IMR-90 (cell line): Measurements from ENCODE around the gene CRAMP1. TPM values are rescaled to one million over a fixed set of nuclear protein-coding genes. Genes with fewer than 3 reads are reported as not detected.

Experiments used
- ATAC-seq: fragments of 200-7000 bp; cut with Tn5 transposase; 2 replicates; pipeline ENCODE4 v1.9.1; 2020; ENCODE audit warnings: low read depth, mild to moderate bottlenecking, moderate library complexity
- BruUV-seq: library from RNA; stranded (reverse); fragments of 400-500 nt; replicated peaks from 2 replicates; lab custom pipeline; 2021; lab: Mats Ljungman, UMichigan
- CTCF ChIA-PET: fragments of 300-600 bp; formaldehyde crosslinking; extraction: SDS; loops from one replicate; lab custom pipeline; 2021; ENCODE audit warnings: antibody characterized with exemption; lab: Yijun Ruan, JAX
- POLR2A ChIA-PET: fragments of 300-600 bp; sonication (Branson Sonifier 250); formaldehyde crosslinking; loops from one replicate; lab custom pipeline; 2022; ENCODE audit warnings: antibody characterized with exemption; ENCODE audit not compliant: unreplicated experiment; lab: Charles Lee
- DNase-seq: peaks from one replicate; pipeline ENCODE4 v3.0.0; 2013
- H2AFZ ChIP-seq: replicated peaks from 2 replicates; pipeline ENCODE3; 2013; ENCODE audit warnings: low read length, mild to moderate bottlenecking; ENCODE audit not compliant: poor library complexity
- H2AK5ac ChIP-seq: 2 replicates; pipeline ENCODE4 v1.6.1; 2013; ENCODE audit warnings: low read depth, low read length, inconsistent platforms
- H2AK9ac ChIP-seq: replicated peaks from 2 replicates; pipeline ENCODE3; 2013; ENCODE audit warnings: mild to moderate bottlenecking, low read depth, low read length, moderate library complexity; ENCODE audit not compliant: poor library complexity
- H2BK120ac ChIP-seq: 2 replicates; pipeline ENCODE4 v1.6.1; 2013; ENCODE audit warnings: low read depth, low read length, inconsistent platforms
- H2BK15ac ChIP-seq: 3 replicates; pipeline ENCODE4 v1.6.1; 2013; ENCODE audit warnings: low read depth, low read length, inconsistent platforms
- H2BK20ac ChIP-seq: 2 replicates; pipeline ENCODE4 v1.6.1; 2013; ENCODE audit warnings: low read depth, mild to moderate bottlenecking, inconsistent platforms, low read length, moderate library complexity
- H2BK5ac ChIP-seq: 2 replicates; pipeline ENCODE4 v1.6.1; 2013; ENCODE audit warnings: mild to moderate bottlenecking, low read depth, low read length, inconsistent platforms; ENCODE audit not compliant: poor library complexity, severe bottlenecking
- H3K14ac ChIP-seq: replicated peaks from 2 replicates; pipeline ENCODE4 v1.6.1; 2013; ENCODE audit warnings: low read depth, low read length, inconsistent platforms
- H3K18ac ChIP-seq: 2 replicates; pipeline ENCODE4 v1.6.1; 2013; ENCODE audit warnings: low read depth, low read length, control low read depth
- H3K23ac ChIP-seq: 2 replicates; pipeline ENCODE4 v1.6.1; 2013; ENCODE audit warnings: low read depth, low read length, inconsistent platforms
- H3K27ac ChIP-seq: 2 replicates; pipeline ENCODE4 v1.5.1; 2013; ENCODE audit warnings: mild to moderate bottlenecking, control low read depth, low read length; ENCODE audit not compliant: insufficient read depth
- H3K27me3 ChIP-seq: 2 replicates; pipeline ENCODE4 v1.6.1; 2013; ENCODE audit warnings: low read length; ENCODE audit not compliant: control insufficient read depth, insufficient read depth
- H3K36me3 ChIP-seq: 2 replicates; pipeline ENCODE4 v1.6.1; 2013; ENCODE audit warnings: low read length, mixed read lengths; ENCODE audit not compliant: control insufficient read depth, insufficient read depth
- H3K4ac ChIP-seq: 2 replicates; pipeline ENCODE4 v1.6.1; 2013; ENCODE audit warnings: low read depth, low read length, inconsistent platforms
- H3K4me1 ChIP-seq: 2 replicates; pipeline ENCODE4 v1.6.1; 2013; ENCODE audit warnings: low read length, mixed read lengths; ENCODE audit not compliant: control insufficient read depth, insufficient read depth
- H3K4me2 ChIP-seq: 2 replicates; pipeline ENCODE4 v1.6.1; 2013; ENCODE audit warnings: low read depth, mild to moderate bottlenecking, control low read depth, low read length, moderate library complexity
- H3K4me3 ChIP-seq: 2 replicates; pipeline ENCODE4 v1.5.1; 2013; ENCODE audit warnings: low read depth, mild to moderate bottlenecking, control low read depth, low read length, moderate library complexity; ENCODE audit not compliant: insufficient read depth
- H3K56ac ChIP-seq: 2 replicates; pipeline ENCODE4 v1.6.1; 2013; ENCODE audit warnings: low read length, inconsistent platforms; ENCODE audit not compliant: insufficient read depth; ENCODE audit errors: extremely low read depth
- H3K79me1 ChIP-seq, 2 experiments: 2 replicates each; pipeline ENCODE4 v1.6.1; 2013; ENCODE audit warnings: low read length in 2 of 2, inconsistent platforms in 1 of 2, low read depth in 1 of 2
- H3K9ac ChIP-seq: 2 replicates; pipeline ENCODE4 v1.6.1; 2013; ENCODE audit warnings: low read depth, low read length, control low read depth
- H3K9me1 ChIP-seq: 2 replicates; pipeline ENCODE4 v1.6.1; 2013; ENCODE audit warnings: low read length, inconsistent platforms; ENCODE audit not compliant: insufficient read depth
- H3K9me3 ChIP-seq: 2 replicates; pipeline ENCODE4 v1.6.1; 2013; ENCODE audit warnings: low read length; ENCODE audit not compliant: control insufficient read depth, insufficient read depth
- H4K20me1 ChIP-seq: 2 replicates; pipeline ENCODE4 v1.6.1; 2013; ENCODE audit warnings: low read length, inconsistent platforms; ENCODE audit not compliant: insufficient read depth
- H4K5ac ChIP-seq: 2 replicates; pipeline ENCODE4 v1.6.1; 2013; ENCODE audit warnings: mild to moderate bottlenecking, low read depth, low read length, control low read depth
- H4K8ac ChIP-seq, 2 experiments: 2 replicates each; pipeline ENCODE4 v1.6.1; 2013; ENCODE audit warnings: low read depth in 2 of 2, low read length in 2 of 2, control low read depth in 1 of 2, inconsistent platforms in 1 of 2
- H4K91ac ChIP-seq: 2 replicates; pipeline ENCODE4 v1.6.1; 2013; ENCODE audit warnings: low read depth, low read length, inconsistent platforms; ENCODE audit not compliant: insufficient read depth
- BHLHE40 ChIP-seq: fragments of 150-350 bp; IDR thresholded peaks from 2 replicates; pipeline ENCODE4 v1.6.1; 2016; ENCODE audit warnings: mild to moderate bottlenecking, low read depth, low read length
- CEBPB ChIP-seq: IDR thresholded peaks from 2 replicates; pipeline ENCODE4 v1.6.1; 2012; ENCODE audit warnings: low read depth, low read length, improper control_type of control experiment
- CHD1 ChIP-seq: IDR thresholded peaks from 2 replicates; pipeline ENCODE4 v1.6.1; 2012; ENCODE audit warnings: low read depth, low read length, improper control_type of control experiment
- CTCF ChIP-seq: conservative IDR thresholded peaks from 2 replicates; pipeline ENCODE4 v1.5.1; 2012; ENCODE audit warnings: mild to moderate bottlenecking, low read depth, low read length, improper control_type of control experiment
- ELK1 ChIP-seq: fragments of 150-350 bp; IDR thresholded peaks from 2 replicates; pipeline ENCODE4 v1.6.1; 2016; ENCODE audit warnings: low read depth, mild to moderate bottlenecking, low read length, moderate library complexity, borderline replicate concordance
- FOS ChIP-seq: fragments of 150-350 bp; IDR thresholded peaks from 2 replicates; pipeline ENCODE4 v1.6.1; 2016; ENCODE audit warnings: low read depth, low read length
- MAZ ChIP-seq: IDR thresholded peaks from 2 replicates; pipeline ENCODE4 v1.6.1; 2012; ENCODE audit warnings: low read depth, mild to moderate bottlenecking, low read length, improper control_type of control experiment, moderate library complexity, borderline replicate concordance
- MXI1 ChIP-seq: IDR thresholded peaks from 2 replicates; pipeline ENCODE4 v1.6.1; 2012; ENCODE audit warnings: low read depth, mild to moderate bottlenecking, low read length, moderate library complexity, borderline replicate concordance
- NFE2L2 ChIP-seq: fragments of 150-350 bp; IDR thresholded peaks from 2 replicates; pipeline ENCODE4 v1.6.1; 2016; ENCODE audit warnings: low read depth, mild to moderate bottlenecking, low read length
- POLR2A ChIP-seq: IDR thresholded peaks from 2 replicates; pipeline ENCODE4 v1.6.1; 2012; ENCODE audit warnings: mild to moderate bottlenecking, low read depth, low read length
- RAD21 ChIP-seq: IDR thresholded peaks from 2 replicates; pipeline ENCODE4 v1.6.1; 2012; ENCODE audit warnings: low read length, improper control_type of control experiment
- SMC3 ChIP-seq: fragments of 150-350 bp; IDR thresholded peaks from 2 replicates; pipeline ENCODE4 v1.6.1; 2016; ENCODE audit warnings: low read depth, mild to moderate bottlenecking, antibody characterized with exemption, low read length, moderate library complexity
- USF2 ChIP-seq: fragments of 150-350 bp; IDR thresholded peaks from 2 replicates; pipeline ENCODE4 v1.6.1; 2017; ENCODE audit warnings: mild to moderate bottlenecking, antibody characterized with exemption, low read length, low read depth
- WGBS, 2 experiments: methylation state at CpG; one replicate each; pipeline versions ENCODE4 v1.1.5 to v1.1.7; 2013; ENCODE audit warnings: missing lambda C conversion rate in 2 of 2; ENCODE audit not compliant: insufficient read length in 1 of 2; ENCODE audit errors: extremely low coverage in 2 of 2; 5-methylcytosine and 5-hydroxymethylcytosine counted together
- dilution Hi-C: fragments of 300-500 bp; cut with HindIII; formaldehyde crosslinking; loops from one replicate; pipeline ENCODE4 v1.14.3; 2018; ENCODE audit warnings: low sequenced_read_pairs; ENCODE audit not compliant: unreplicated experiment
- in situ Hi-C: fragments of 300-500 bp; cut with MboI; formaldehyde crosslinking; loops from 3 replicates; pipeline ENCODE4 v1.14.3; 2019; ENCODE audit warnings: low sequenced_read_pairs, inconsistent platforms, mixed read lengths
- intact Hi-C: fragments of 100-400 bp; cut with micrococcal nuclease; formaldehyde crosslinking; loops from 2 replicates; pipeline ENCODE4 v1.10.0; 2022
- polyA plus RNA-seq, 3 experiments: library from polyadenylated mRNA; depleted of rRNA; stranded (reverse); fragments of >200 nt; gene quantifications; 2 replicates each; pipeline ENCODE4 v1.2.3, GENCODE V29; 2012; ENCODE audit warnings: low replicate concordance in 1 of 3
- total RNA-seq: library from RNA; depleted of rRNA; stranded (reverse); fragments of >200 nt; gene quantifications from 2 replicates; pipeline ENCODE4 v1.2.3, GENCODE V29; 2012

CRAMP1 gene
- total and polyA plus RNA-seq, 2 of the 4 experiments (the other 2 are of a cell fraction): 3.2 to 12.0 TPM

- in situ Hi-C loops (no loop called here), dilution Hi-C loops (no loop called here), intact Hi-C loops (no loop called here)
- no peak overlapping the region for H2BK120ac ChIP-seq
- H3K14ac ChIP-seq: no peak overlapping the region
- ChIA-PET CTCF (interaction anchor here (0.5 kb wide), 1 partner anchor 262 kb away, joined by 3 read pairs; no protein-coding TSS in a partner anchor), POLR2A (no interaction called here)
- no peaks in the 10 kb centered on the region for H3K27me3 ChIP-seq
- no peak overlapping the region for H2AFZ ChIP-seq
- H3K4me1 ChIP-seq: peaks cover under 1% of the 10 kb centered on the region
- no peak for DNase-seq
- H4K5ac ChIP-seq: no peak overlapping the region
- H2AK9ac ChIP-seq: no peak overlapping the region
- H2BK20ac ChIP-seq: no peak overlapping the region
- TF ChIP-seq RAD21: no peak
- no peak for TF ChIP-seq SMC3
- TF ChIP-seq CTCF: no peak
- no peak for TF ChIP-seq MAZ
- no peak for TF ChIP-seq ELK1
- no peak for TF ChIP-seq CEBPB
- no peak for TF ChIP-seq POLR2A
- TF ChIP-seq MXI1: no peak
- no peak for TF ChIP-seq USF2
- TF ChIP-seq CHD1: no peak
- no peak for TF ChIP-seq NFE2L2
- TF ChIP-seq BHLHE40: no peak
- TF ChIP-seq FOS: no peak
- H3K9me1 ChIP-seq: peaks cover 13% of the 10 kb centered on the region
- no peak overlapping the region for H3K4ac ChIP-seq
- H2BK15ac ChIP-seq: no peak overlapping the region
- H4K91ac ChIP-seq: no peak overlapping the region
- H3K4me3 ChIP-seq: no peak overlapping the region
- WGBS, 2 experiments: 86% methylated on average over 2 of the region's 7 CpGs; no CpG with 5 or more reads in 1 of the 2 experiments
- no peak overlapping the region for H3K56ac ChIP-seq
- no peak overlapping the region for H3K4me2 ChIP-seq
- H3K79me1 ChIP-seq: peaks cover 0 to 20% of the 10 kb centered on the region in 2 experiments; a peak in 3 of 4 replicates
- no peak overlapping the region for H3K27ac ChIP-seq
- no peak overlapping the region for H4K8ac ChIP-seq
- no TSS peak for BruUV-seq
- H2BK5ac ChIP-seq: no peak overlapping the region
- H3K9ac ChIP-seq: no peak overlapping the region
- H3K23ac ChIP-seq: no peak overlapping the region
- H3K18ac ChIP-seq: no peak overlapping the region
- H4K20me1 ChIP-seq: no peaks in the 10 kb centered on the region; the same call in none of the 2 replicates
- ATAC-seq: no peak
- no peaks in the 10 kb centered on the region for H3K9me3 ChIP-seq
- H2AK5ac ChIP-seq: no peak overlapping the region
- H3K36me3 ChIP-seq: peaks cover 96% of the 10 kb centered on the region
Measured at GRCh38 chr16:1669698-1670097, 57.5 kb downstream of the CRAMP1 start.
